IPS-18a (cell line): ENCODE measurements around the gene ST3GAL6.

ENCODE experiments used
- H3K27ac ChIP-seq: one replicate; pipeline ENCODE4 v1.5.1; 2013; ENCODE audit warnings: low read length
- H3K27me3 ChIP-seq: one replicate; pipeline ENCODE4 v1.6.1; 2013; ENCODE audit warnings: mild to moderate bottlenecking, low read length; ENCODE audit not compliant: control insufficient read depth, insufficient read depth
- H3K36me3 ChIP-seq: one replicate; pipeline ENCODE4 v1.6.1; 2013; ENCODE audit warnings: low read depth, low read length; ENCODE audit not compliant: control insufficient read depth
- H3K4me1 ChIP-seq: one replicate; pipeline ENCODE4 v1.6.1; 2013; ENCODE audit warnings: low read depth, low read length; ENCODE audit not compliant: control insufficient read depth
- H3K4me3 ChIP-seq: one replicate; pipeline ENCODE4 v1.5.1; 2013; ENCODE audit warnings: low read length
- H3K9ac ChIP-seq: one replicate; pipeline ENCODE4 v1.6.1; 2013; ENCODE audit warnings: mild to moderate bottlenecking, low read length, moderate library complexity
- H3K9me3 ChIP-seq: one replicate; pipeline ENCODE4 v1.6.1; 2013; ENCODE audit warnings: low read depth, low read length; ENCODE audit not compliant: control insufficient read depth

The ST3GAL6 gene

DNA sequence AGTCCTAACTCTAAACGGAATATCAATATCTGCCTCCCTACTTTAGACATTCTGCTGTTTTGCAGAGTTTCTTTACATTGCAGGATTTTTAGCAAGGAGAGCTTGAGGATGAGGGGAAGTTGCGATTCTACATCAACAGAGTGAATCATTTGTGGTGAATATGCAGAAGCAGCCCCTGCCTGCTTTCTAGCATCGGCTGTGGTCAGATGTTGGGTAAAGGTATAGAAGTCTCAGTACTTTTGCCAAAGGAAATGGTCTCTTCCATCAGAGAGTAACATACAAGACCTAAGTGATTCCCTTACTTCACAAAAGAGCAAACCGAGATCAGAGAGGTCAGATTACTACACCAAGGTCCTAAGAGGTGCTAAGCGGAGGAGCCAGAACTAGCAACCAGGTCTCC is 15.2 kb downstream of the ST3GAL6 start:
- no peak overlapping the region for H3K9ac ChIP-seq
- no peaks in the 10 kb centered on the region for H3K9me3 ChIP-seq
- H3K27me3 ChIP-seq: no peaks in the 10 kb centered on the region
- no peak overlapping the region for H3K27ac ChIP-seq
- no peaks in the 10 kb centered on the region for H3K4me1 ChIP-seq
- no peak overlapping the region for H3K4me3 ChIP-seq
- H3K36me3 ChIP-seq: peaks cover 4% of the 10 kb centered on the region

DNA sequence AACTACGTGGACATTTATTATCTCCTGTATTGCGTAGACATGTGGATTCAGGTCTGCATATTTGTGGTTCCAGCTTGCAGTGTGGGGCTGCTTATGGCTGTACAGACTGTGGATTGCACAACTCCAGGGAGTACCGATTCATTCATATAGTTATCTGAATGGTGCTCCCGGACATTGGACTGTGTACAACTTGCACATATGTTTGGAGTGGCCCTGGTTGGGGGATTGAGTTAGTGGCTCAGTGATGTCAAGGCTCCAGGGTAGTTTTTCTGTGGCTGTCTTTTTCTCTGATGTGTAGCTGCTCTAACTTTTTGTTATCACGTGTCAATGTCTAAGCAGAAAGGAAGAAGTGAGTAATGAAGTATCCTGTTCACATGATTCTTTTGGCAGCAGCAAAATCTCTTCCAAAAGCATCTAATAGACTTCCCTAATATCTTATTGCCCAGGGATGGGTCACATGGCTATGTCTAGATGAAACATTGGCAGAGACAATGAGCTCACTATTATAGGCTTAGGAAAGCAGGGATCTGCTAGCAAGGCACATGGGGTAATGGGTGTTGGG is 15.8 kb downstream of the ST3GAL6 start:
- Histone ChIP-seq H3K27ac (no peak overlapping the region), H3K4me3 (no peak overlapping the region), H3K36me3 (peaks cover 4% of the 10 kb centered on the region), H3K27me3 (no peaks in the 10 kb centered on the region), H3K9me3 (no peaks in the 10 kb centered on the region), H3K9ac (no peak overlapping the region), H3K4me1 (no peaks in the 10 kb centered on the region)

DNA sequence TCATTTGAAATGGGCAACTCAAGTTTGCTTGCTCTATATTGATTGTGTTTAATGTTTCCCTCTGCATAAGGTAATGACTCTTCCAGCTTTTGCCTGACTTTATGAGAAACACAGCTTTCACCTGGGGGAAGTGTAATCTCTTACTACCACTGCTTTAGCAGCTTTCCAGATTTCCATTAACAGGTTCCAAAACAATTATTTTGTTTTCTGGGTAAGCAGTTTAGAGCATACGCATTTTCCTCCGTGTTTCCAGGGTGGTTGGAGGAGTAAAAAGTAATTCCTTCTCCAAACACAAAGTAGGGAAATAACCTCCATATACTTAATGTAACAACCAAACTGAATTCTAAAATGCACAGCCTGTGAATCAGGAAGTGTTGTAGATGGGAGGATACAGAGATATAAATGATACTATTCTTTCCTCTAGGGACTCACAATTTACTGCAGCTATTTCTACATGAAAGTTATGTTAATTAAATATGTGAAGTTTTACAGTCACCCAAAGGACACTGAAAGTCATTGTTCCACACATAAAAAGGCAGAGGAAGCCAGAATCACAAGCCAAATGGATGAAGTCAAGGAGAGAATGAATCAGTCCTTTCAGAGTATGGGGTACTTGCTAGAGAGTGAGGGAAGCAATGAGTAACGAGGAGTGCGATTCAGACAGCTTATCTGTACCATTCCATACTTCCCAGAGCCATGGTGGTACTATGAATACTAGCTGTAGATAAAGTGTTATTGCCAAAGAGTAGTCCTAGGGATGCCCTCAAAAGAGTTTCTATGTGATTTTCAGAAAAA is 16.6 kb downstream of the ST3GAL6 start:
- H3K9me3 ChIP-seq: no peaks in the 10 kb centered on the region
- H3K9ac ChIP-seq: no peak overlapping the region
- no peaks in the 10 kb centered on the region for H3K4me1 ChIP-seq
- H3K27me3 ChIP-seq: no peaks in the 10 kb centered on the region
- no peak overlapping the region for H3K4me3 ChIP-seq
- no peak overlapping the region for H3K27ac ChIP-seq
- H3K36me3 ChIP-seq: peaks cover 4% of the 10 kb centered on the region

DNA sequence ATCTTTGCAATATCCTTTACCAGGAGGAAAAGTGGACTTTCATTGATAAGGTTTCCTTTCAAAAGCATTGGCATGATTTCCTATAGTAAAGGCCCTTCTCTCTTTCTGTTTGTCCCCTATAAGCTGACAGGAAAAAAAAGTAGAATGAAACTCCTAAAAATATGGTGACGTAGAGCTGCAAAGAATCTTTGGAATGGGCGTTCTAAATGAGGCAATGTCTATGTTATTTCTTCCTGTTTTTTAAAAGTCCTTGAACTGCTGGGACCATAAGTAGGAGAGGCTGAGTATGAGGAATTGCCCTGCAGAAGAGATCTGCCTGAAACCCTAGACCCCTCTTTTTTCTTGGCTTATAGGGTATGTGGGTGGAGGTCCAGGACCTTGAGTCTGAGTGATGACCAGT is 17.2 kb downstream of the ST3GAL6 start:
- H3K36me3 ChIP-seq: peaks cover 4% of the 10 kb centered on the region
- no peak overlapping the region for H3K9ac ChIP-seq
- H3K4me1 ChIP-seq: no peaks in the 10 kb centered on the region
- H3K9me3 ChIP-seq: no peaks in the 10 kb centered on the region
- no peaks in the 10 kb centered on the region for H3K27me3 ChIP-seq
- H3K27ac ChIP-seq: no peak overlapping the region
- no peak overlapping the region for H3K4me3 ChIP-seq

DNA sequence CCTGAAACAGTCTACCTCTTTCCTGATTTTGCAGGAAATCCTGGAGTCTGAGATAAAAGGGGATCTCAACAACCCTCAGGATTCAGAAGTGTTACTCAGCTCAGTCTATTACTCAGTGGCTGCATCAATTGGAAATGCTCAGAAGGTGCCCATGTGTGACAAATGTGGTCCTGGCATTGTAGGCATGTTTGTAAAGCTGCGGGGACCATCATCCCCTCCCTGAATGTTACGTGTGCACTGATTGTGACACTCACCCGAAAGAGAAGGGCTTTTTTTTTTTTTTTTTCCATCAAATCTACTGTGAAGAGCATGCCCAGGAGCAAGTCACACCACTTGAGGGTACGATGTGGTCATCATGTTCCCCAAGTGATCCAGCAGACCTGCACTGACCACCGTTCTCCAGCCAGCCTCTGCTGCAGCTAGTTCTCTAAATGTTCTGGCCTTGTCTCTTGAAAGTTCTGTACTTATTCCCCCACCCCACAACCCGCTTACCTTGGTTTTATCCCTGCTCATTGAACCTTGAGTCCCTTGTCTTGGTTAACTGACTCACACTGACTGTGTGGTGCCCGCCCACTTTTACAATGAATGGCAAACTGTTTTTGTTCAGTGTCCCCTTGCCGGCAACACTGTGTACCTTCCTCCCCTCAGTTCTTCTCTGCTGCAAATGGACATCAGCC is 19.8 kb downstream of the ST3GAL6 start:
- Histone ChIP-seq H3K4me3 (no peak overlapping the region), H3K4me1 (no peaks in the 10 kb centered on the region), H3K27ac (no peak overlapping the region), H3K36me3 (peaks cover 4% of the 10 kb centered on the region), H3K9me3 (no peaks in the 10 kb centered on the region), H3K9ac (no peak overlapping the region), H3K27me3 (no peaks in the 10 kb centered on the region)

DNA sequence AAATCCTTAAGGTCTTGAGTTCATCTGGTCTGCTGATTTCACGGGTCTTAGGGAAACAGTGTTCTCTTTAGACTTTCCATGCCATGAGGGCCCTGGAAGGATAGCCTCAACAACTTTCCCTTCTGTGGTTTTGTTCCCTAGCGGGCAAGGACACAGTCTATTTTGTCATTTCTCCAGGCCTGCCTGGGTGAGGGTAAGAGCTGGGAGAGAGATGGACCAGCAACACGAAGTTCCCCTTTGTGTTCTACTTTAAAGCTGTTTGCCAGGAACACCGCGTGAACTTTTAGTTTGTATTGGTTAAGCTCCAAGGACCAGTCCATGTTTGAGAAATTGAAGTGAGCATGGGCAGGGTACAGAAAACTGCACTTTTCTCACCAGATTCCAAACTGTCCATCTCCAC is 20.9 kb downstream of the ST3GAL6 start:
- H3K4me1 ChIP-seq: no peaks in the 10 kb centered on the region
- H3K4me3 ChIP-seq: no peak overlapping the region
- H3K27me3 ChIP-seq: no peaks in the 10 kb centered on the region
- H3K27ac ChIP-seq: no peak overlapping the region
- no peak overlapping the region for H3K9ac ChIP-seq
- no peaks in the 10 kb centered on the region for H3K9me3 ChIP-seq
- no peaks in the 10 kb centered on the region for H3K36me3 ChIP-seq

DNA sequence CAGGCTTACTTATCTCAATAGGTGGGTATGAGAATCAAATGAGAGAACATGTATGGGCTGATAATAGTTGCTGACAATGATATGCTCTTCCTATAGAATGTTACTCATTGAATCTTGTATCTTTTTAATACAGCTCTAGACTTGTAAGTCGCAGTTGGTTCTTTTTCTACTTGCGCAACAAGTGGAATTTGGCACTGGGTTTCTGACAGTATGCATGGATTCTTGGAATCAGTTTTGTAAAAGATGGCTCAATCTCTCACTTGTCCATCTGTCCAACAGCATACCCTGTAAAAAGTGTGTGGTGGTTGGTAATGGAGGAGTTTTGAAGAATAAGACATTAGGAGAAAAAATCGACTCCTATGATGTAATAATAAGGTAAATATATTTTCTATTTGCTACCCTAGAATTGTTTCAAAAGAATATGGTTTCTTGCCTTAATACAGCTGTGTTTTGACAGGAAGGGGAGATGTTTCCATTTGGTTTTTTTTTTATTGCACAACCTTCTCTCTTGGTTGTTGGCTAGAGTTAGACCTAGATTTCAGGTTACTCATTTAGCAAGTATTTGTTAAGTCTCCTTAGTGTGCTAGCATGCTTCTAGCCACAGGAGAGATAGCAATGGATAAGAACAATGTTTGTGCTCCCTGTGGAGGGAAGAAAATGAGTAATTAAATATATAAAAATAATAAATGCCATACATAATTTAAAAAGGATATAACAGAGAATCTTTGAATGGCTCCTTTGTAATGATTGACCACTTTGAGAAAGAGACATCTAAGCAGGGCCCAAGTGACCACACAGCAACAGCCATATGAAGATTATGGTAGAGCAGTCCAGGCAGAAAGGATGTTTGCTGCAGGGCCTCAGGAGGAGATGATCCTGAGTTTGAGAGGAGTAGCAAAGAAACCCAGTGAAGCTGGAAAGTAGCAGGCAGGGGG is 21.8 kb downstream of the ST3GAL6 start:
- Histone ChIP-seq H3K27ac (no peak overlapping the region), H3K27me3 (no peaks in the 10 kb centered on the region), H3K4me1 (no peaks in the 10 kb centered on the region), H3K9me3 (no peaks in the 10 kb centered on the region), H3K9ac (no peak overlapping the region), H3K4me3 (no peak overlapping the region), H3K36me3 (no peaks in the 10 kb centered on the region)

DNA sequence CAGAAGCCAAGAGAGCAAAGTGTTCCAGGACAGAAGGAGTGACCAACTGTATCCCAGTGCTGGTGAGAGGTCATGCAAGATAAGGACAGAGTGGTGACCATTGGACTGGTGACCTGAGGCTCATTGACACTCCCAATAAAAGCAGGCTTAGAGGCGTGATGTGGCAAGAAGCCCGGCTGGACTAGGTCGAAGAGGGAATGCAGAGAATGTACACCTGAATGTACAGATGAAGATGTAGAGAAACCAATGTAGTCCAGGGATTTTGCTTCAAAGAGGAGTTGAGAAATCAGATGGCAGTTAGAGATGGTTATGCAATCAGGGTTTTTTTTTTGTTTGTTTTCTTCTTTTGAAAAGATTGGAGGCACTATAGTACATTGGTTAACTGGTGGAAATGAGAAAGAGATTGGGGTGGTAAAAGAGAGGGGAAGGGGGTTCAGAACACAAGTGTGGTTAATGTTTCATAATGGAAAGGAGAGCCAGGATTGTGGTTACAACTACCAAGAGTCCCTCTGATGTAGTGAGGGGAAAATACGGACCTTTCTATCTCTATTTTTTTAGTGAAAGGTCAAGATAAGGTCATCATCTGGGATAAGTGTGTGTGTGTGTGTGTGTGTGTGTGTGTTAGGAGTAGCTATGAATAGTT is 23.3 kb downstream of the ST3GAL6 start:
- H3K27me3 ChIP-seq: no peaks in the 10 kb centered on the region
- H3K27ac ChIP-seq: no peak overlapping the region
- no peak overlapping the region for H3K9ac ChIP-seq
- no peaks in the 10 kb centered on the region for H3K4me1 ChIP-seq
- H3K9me3 ChIP-seq: no peaks in the 10 kb centered on the region
- no peak overlapping the region for H3K4me3 ChIP-seq
- H3K36me3 ChIP-seq: no peaks in the 10 kb centered on the region

DNA sequence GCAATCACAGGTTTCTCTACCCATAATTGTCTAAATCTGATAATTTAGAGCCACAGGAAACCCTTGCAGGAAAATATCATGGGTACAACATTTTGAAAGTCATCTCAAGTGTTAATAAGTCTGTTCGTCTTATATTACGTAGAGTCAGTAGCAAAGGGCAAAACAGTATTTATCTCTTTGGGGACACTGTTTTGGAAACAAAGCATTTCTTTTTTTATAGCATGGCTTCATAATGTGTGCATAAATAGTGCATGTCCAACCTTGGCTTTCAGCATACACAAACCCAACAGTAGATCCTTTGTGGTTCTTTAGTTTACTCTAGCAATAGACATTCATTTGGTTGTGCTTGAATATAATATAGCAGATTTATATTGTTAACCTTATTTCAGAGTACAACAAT is 24.0 kb downstream of the ST3GAL6 start:
- H3K27me3 ChIP-seq: no peaks in the 10 kb centered on the region
- H3K9me3 ChIP-seq: no peaks in the 10 kb centered on the region
- H3K4me3 ChIP-seq: no peak overlapping the region
- H3K27ac ChIP-seq: no peak overlapping the region
- H3K9ac ChIP-seq: no peak overlapping the region
- no peaks in the 10 kb centered on the region for H3K36me3 ChIP-seq
- no peaks in the 10 kb centered on the region for H3K4me1 ChIP-seq

DNA sequence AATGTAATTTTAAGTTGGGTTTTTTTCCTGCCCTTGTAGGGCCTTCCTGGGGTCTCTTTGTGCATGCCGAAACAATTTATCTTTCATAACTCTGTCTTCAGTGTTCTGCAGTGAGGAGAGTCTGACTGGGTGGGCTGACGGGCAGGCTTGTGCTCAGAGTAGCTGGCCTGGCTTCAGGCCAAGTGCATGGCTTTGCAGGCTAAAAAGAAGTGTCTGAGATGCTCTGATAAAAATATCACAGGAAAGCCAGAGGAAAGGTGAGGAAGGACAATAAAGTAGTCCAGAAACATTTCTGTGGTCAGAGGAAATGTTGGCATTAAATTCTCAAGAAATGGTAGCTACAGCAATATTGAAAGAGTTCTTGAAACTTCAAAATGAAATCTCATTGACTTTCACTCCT is 25.5 kb downstream of the ST3GAL6 start:
- no peak overlapping the region for H3K4me3 ChIP-seq
- H3K9ac ChIP-seq: no peak overlapping the region
- H3K9me3 ChIP-seq: no peaks in the 10 kb centered on the region
- no peak overlapping the region for H3K27ac ChIP-seq
- H3K36me3 ChIP-seq: no peaks in the 10 kb centered on the region
- no peaks in the 10 kb centered on the region for H3K4me1 ChIP-seq
- H3K27me3 ChIP-seq: no peaks in the 10 kb centered on the region
